ENCODE data around the gene ACVR1C. TPM values are rescaled to one million over a fixed set of nuclear protein-coding genes. Genes with fewer than 3 reads are reported as not detected.

The ACVR1C gene
- total RNA-seq, 1 donor from 2014 or later: 0.95 TPM

GRCh38 chr2:157477919-157478318 is 150.7 kb downstream of the ACVR1C start:
- Mint-ChIP-seq H3K27ac (ENCODE audit: unreplicated experiment) (no peak overlapping the region), H3K4me1 (ENCODE audit: low read depth, unreplicated experiment) (no peaks in the 10 kb centered on the region), H3K36me3 (ENCODE audit: low read depth, unreplicated experiment) (no peaks in the 10 kb centered on the region), H3K27me3 (ENCODE audit: low read depth, unreplicated experiment) (no peaks in the 10 kb centered on the region), H3K9me3 (ENCODE audit: unreplicated experiment) (peaks cover 2% of the 10 kb centered on the region), H3K4me3 (ENCODE audit: unreplicated experiment) (no peak overlapping the region)
- no peak for TF ChIP-seq EZH2 (IDR thresholded peaks at IDR 0.05; ENCODE audit: insufficient read depth, low read length)
- TF ChIP-seq, protein P1, sequence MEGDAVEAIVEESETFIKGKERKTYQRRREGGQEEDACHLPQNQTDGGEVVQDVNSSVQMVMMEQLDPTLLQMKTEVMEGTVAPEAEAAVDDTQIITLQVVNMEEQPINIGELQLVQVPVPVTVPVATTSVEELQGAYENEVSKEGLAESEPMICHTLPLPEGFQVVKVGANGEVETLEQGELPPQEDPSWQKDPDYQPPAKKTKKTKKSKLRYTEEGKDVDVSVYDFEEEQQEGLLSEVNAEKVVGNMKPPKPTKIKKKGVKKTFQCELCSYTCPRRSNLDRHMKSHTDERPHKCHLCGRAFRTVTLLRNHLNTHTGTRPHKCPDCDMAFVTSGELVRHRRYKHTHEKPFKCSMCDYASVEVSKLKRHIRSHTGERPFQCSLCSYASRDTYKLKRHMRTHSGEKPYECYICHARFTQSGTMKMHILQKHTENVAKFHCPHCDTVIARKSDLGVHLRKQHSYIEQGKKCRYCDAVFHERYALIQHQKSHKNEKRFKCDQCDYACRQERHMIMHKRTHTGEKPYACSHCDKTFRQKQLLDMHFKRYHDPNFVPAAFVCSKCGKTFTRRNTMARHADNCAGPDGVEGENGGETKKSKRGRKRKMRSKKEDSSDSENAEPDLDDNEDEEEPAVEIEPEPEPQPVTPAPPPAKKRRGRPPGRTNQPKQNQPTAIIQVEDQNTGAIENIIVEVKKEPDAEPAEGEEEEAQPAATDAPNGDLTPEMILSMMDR (IDR thresholded peaks at IDR 0.05; ENCODE audit: insufficient read depth, low read depth, low read length): no peak
- no peak overlapping the region for H3K4me2 ChIP-seq (ENCODE audit: low read length)
- H3K27me3 ChIP-seq (ENCODE audit: insufficient read depth, low read length): no peaks in the 10 kb centered on the region
- no peak overlapping the region for H2AFZ ChIP-seq (ENCODE audit: low read depth, low read length)
- H4K20me1 ChIP-seq (ENCODE audit: insufficient read depth, low read length): no peaks in the 10 kb centered on the region
- FAIRE-seq (no peak), DNase-seq (ENCODE audit: low read depth) (no peak)
- no peak overlapping the region for H3K4me3 ChIP-seq (ENCODE audit: insufficient read depth, low read depth, low read length)
- no peaks in the 10 kb centered on the region for H3K79me2 ChIP-seq (ENCODE audit: insufficient read depth, low read length)
- H3K27ac ChIP-seq (ENCODE audit: low read depth, low read length): no peak overlapping the region
- no peaks in the 10 kb centered on the region for H3K9me3 ChIP-seq (ENCODE audit: insufficient read depth, low read depth, low read length)
- no peaks in the 10 kb centered on the region for H3K36me3 ChIP-seq (ENCODE audit: insufficient read depth, low read length)
- H3K4me1 ChIP-seq (ENCODE audit: insufficient read depth, low read length): peaks cover 5% of the 10 kb centered on the region
- H3K9ac ChIP-seq (ENCODE audit: low read length): no peak overlapping the region

DNA sequence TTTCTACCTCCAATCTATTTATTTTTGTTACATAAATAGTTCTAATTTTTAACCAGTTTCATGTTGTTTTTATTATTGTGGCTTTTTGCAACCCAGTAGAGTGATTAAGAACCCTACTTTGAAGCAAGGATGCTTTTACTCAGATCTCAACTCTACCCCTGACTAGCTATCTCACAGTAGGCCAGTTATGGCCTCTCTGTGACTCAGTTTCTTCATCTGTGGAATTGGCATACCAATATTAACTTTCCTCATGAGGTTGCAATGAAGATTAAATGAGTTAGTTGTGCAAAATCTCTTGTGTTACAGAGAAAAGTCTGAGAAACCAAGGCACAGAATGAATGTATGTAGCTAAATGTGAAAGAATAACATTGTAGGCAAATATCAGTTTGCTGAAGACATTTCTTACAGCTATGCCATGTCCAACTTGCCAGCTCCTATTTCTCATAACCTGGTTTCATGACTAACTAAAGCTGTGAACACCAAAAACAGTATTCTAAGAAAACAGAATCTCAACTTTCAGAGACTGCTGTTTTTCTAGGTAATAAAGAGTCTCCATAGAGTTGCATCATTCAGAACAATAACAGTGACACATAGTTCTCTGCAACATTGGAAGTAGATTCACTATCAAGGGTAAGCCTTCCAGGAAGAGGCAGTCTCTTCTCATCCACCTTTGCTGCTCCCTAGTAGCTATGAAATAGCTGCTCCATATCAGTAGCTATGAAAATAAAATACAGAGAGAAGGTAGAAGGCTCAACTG is 151.5 kb downstream of the ACVR1C start:
- H3K4me1 Mint-ChIP-seq (ENCODE audit: low read depth, unreplicated experiment): no peaks in the 10 kb centered on the region
- Histone ChIP-seq H3K27me3 (ENCODE audit: insufficient read depth, low read length) (no peaks in the 10 kb centered on the region), H3K9ac (ENCODE audit: low read length) (no peak overlapping the region), H3K4me3 (ENCODE audit: insufficient read depth, low read depth, low read length) (no peak overlapping the region), H3K9me3 (ENCODE audit: insufficient read depth, low read depth, low read length) (no peaks in the 10 kb centered on the region), H3K79me2 (ENCODE audit: insufficient read depth, low read length) (no peaks in the 10 kb centered on the region), H4K20me1 (ENCODE audit: insufficient read depth, low read length) (no peaks in the 10 kb centered on the region), H3K4me2 (ENCODE audit: low read length) (no peak overlapping the region), H2AFZ (ENCODE audit: low read depth, low read length) (no peak overlapping the region), H3K4me1 (ENCODE audit: insufficient read depth, low read length) (peaks cover 5% of the 10 kb centered on the region), H3K36me3 (ENCODE audit: insufficient read depth, low read length) (no peaks in the 10 kb centered on the region), H3K27ac (ENCODE audit: low read depth, low read length) (no peak overlapping the region)
- H3K36me3 Mint-ChIP-seq (ENCODE audit: low read depth, unreplicated experiment): no peaks in the 10 kb centered on the region
- H3K27ac Mint-ChIP-seq (ENCODE audit: unreplicated experiment): no peak overlapping the region
- H3K9me3 Mint-ChIP-seq (ENCODE audit: unreplicated experiment): peaks cover 2% of the 10 kb centered on the region
- TF ChIP-seq, protein P1 (IDR thresholded peaks at IDR 0.05; ENCODE audit: insufficient read depth, low read depth, low read length): no peak
- no peak for TF ChIP-seq EZH2 (IDR thresholded peaks at IDR 0.05; ENCODE audit: insufficient read depth, low read length)
- DNase-seq (ENCODE audit: low read depth) (no peak), FAIRE-seq (no peak)
- no peak overlapping the region for H3K4me3 Mint-ChIP-seq (ENCODE audit: unreplicated experiment)
- no peaks in the 10 kb centered on the region for H3K27me3 Mint-ChIP-seq (ENCODE audit: low read depth, unreplicated experiment)

Other genes with a start within 250 kb of the ACVR1C start
- gene CYTIP, start 184.8 kb downstream of the ACVR1C start, total RNA-seq: 0.12 and 0.16 TPM in 2 replicates
- 45.9 and 54.6 TPM in 2 replicates for gene ACVR1, start 247.5 kb upstream of the ACVR1C start, total RNA-seq